HG03565 (cell line): ENCODE data around the gene NEU3.
"Not testable (repeated sequence)": the region's sequence is repeated elsewhere in the genome, so short reads cannot be mapped to it uniquely, and the experiment has no call there.

Source experiments
- ATAC-seq: cut with Tn5 transposase; IDR thresholded peaks from one replicate; pipeline ENCODE4 v1.9.1; 2021; ENCODE audit warnings: mild to moderate bottlenecking, moderate library complexity; ENCODE audit not compliant: unreplicated experiment

Gene NEU3

GRCh38 chr11:74988541-74989259, at the start of gene NEU3:
Gene NEU3 (plus strand): TSS chr11:74988933. CDS start chr11:74989061, 128 bp downstream.
- ATAC-seq: peak; percentile 60

- ATAC-seq: no peak
These were observed 47.2 kb upstream of the NEU3 start for GRCh38 chr11:74941492-74941891.

- ATAC-seq: no peak
These were observed 46.5 kb upstream of the NEU3 start for GRCh38 chr11:74942073-74942759.

GRCh38 chr11:74948546-74948897, 40.2 kb upstream of the NEU3 start:
- ATAC-seq: peak; percentile 1

GRCh38 chr11:74948898-74949752, 39.6 kb upstream of the NEU3 start, which contains the start of the genes SPCS2 and XRRA1:
Gene SPCS2 (plus strand): TSS chr11:74949266. CDS start chr11:74949286, 20 bp downstream.
Gene XRRA1 (minus strand): TSS chr11:74949091. CDS start chr11:74940878, 8,213 bp downstream.
- peak; percentile 92 for ATAC-seq

- ATAC-seq: no peak
These were observed 39.0 kb upstream of the NEU3 start for GRCh38 chr11:74949753-74950137.

- no peak for ATAC-seq
These were observed 38.3 kb upstream of the NEU3 start for GRCh38 chr11:74950374-74950969.

- ATAC-seq: no peak
These were observed 37.5 kb upstream of the NEU3 start for GRCh38 chr11:74951226-74951625.

GRCh38 chr11:74952752-74953151, 36.0 kb upstream of the NEU3 start:
- ATAC-seq: no peak

- no peak for ATAC-seq
These were observed 35.3 kb upstream of the NEU3 start for GRCh38 chr11:74953451-74953850.

- ATAC-seq: no peak
These were observed 34.5 kb upstream of the NEU3 start for GRCh38 chr11:74954199-74954598.

- ATAC-seq: no peak
These were observed 32.2 kb upstream of the NEU3 start for GRCh38 chr11:74956397-74957015.

GRCh38 chr11:74957937-74958629, 30.6 kb upstream of the NEU3 start:
- no peak for ATAC-seq

GRCh38 chr11:74960128-74960527, 28.6 kb upstream of the NEU3 start:
- ATAC-seq: not testable (repeated sequence)

- ATAC-seq: no peak
These were observed 22.1 kb upstream of the NEU3 start for GRCh38 chr11:74966651-74967050.

- no peak for ATAC-seq
These were observed 17.8 kb upstream of the NEU3 start for GRCh38 chr11:74970852-74971395.

- no peak for ATAC-seq
These were observed 17.3 kb upstream of the NEU3 start for GRCh38 chr11:74971424-74971823.

- no peak for ATAC-seq
These were observed 10.7 kb upstream of the NEU3 start for GRCh38 chr11:74978041-74978440.

GRCh38 chr11:74980634-74981033, 8.1 kb upstream of the NEU3 start:
- ATAC-seq: no peak

- no peak for ATAC-seq
These were observed 6.8 kb upstream of the NEU3 start for GRCh38 chr11:74981888-74982287.
